Left ventricle myocardium superior (tissue), 1 donor: ENCODE measurements around the gene CA14. TPM values are rescaled to one million over a fixed set of nuclear protein-coding genes. Genes with fewer than 3 reads are reported as not detected.
"Not testable (repeated sequence)": the region's sequence is repeated elsewhere in the genome, so short reads cannot be mapped to it uniquely, and the experiment has no call there.

Source experiments
- ATAC-seq: fragments of 200-7000 bp; cut with Tn5 transposase; one replicate; pipeline ENCODE4 v1.9.1; 2020; ENCODE audit warnings: mild to moderate bottlenecking, moderate library complexity
- DNase-seq: peaks from one replicate; pipeline ENCODE4 v3.0.0-alpha.2; 2020
- intact Hi-C: fragments of 100-400 bp; cut with micrococcal nuclease; formaldehyde crosslinking; loops from one replicate; pipeline ENCODE4 v1.11.0; 2022
- long read RNA-seq: library from polyadenylated mRNA; unstranded; transcript quantifications from one replicate; pipeline ENCODE4 v2.0.0, GENCODE V29; 2021
- total RNA-seq: library from RNA; stranded (reverse); fragmentation: NEBNext Ultra II Directional; extraction: Animal tissue kit (Norgen Biotek cat#: 25700); gene quantifications from one replicate; pipeline ENCODE4 v1.2.1, GENCODE V29; 2021
- donor health status: DM: no; HTN: yes; CAD: no; lungs with severe emphysema.

The CA14 gene
- 22.8 TPM for total RNA-seq
- long read RNA-seq, partial matches to known transcripts = 0 of 11 reads
- long read RNA-seq, other reads (novel, unspliced or antisense) = 11 of 11 reads

DNA sequence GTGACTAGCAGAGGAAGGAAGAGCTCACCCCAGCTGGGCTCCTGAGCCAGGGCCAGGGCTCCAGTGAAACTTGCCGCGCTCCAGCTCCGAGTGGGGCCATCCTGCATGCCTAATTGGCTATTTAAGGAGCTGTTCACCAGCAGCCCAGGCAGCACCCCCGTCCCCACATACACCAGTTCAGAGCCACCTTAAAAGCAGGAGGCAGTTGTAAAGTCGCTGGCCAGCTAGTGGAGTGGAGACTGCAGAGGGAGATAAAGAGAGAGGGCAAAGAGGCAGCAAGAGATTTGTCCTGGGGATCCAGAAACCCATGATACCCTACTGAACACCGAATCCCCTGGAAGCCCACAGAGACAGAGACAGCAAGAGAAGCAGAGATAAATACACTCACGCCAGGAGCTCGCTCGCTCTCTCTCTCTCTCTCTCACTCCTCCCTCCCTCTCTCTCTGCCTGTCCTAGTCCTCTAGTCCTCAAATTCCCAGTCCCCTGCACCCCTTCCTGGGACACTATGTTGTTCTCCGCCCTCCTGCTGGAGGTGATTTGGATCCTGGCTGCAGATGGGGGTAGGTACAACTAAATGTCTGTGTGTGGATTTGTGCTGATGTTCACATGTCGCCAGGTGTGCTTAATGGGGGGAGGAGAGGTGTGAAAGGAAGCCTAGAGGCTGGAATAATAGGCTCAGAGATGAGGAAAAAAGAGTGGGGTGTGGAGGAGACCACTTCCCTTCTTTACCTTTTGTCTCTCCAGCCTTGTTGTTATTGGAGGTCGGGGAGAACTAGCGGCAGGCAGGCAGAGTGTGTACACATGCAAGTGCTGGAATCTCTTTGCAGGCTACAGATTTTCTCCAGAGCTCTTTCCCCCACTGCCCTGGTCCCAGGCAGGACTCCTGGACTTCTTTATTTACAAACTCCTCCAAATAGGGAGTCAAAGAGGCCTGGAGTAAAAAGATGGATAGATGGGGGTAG is at the start of gene CA14:
CA14 (plus strand) TSS at position 151 of the 962 bp plus-strand sequence; CDS start at position 506, 355 bp downstream.
- DNase-seq = peak; percentile 58
- ATAC-seq = peak; percentile 60
- intact Hi-C loops = no loop called here

DNA sequence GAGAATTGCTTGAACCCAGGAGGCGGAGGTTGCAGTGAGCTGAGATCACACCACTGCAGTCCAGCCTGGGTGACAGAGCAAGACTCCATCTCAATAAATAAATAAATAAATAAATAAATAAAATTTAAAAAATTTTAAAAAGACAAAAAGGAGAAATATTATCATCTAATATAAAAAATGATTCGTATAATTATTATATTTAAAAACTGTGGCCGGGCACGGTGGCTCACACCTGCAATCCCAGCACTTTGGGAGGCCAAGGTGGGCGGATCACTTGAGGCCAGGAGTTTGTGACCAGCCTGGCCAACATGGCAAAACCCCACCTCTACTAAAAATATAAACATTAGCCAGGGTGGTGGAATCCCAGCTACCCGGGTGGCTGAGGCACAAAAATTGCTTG is 49.1 kb upstream of the CA14 start:
- ATAC-seq, intact Hi-C loops, DNase-seq: not testable (repeated sequence)

DNA sequence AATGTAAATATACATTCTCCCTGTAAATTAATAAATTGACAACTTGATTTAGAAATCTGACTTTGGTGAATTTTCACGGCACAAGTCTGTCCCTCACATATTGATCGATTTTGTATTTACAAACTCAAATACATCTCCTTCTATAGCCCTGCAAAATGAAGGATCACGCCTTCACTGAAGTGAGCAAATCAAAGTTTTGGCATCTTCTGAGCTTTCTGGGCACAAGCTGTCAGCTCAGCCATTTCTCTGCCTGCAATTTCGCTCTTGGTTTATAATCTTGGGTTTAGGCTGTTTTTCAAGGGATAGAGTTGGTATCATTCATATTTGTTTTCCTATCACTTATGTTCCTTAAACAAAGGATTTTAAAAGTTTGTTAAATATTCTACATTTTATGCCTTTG is 47.5 kb upstream of the CA14 start:
- DNase-seq (no peak), ATAC-seq (no peak)
- intact Hi-C loops = no loop called here

DNA sequence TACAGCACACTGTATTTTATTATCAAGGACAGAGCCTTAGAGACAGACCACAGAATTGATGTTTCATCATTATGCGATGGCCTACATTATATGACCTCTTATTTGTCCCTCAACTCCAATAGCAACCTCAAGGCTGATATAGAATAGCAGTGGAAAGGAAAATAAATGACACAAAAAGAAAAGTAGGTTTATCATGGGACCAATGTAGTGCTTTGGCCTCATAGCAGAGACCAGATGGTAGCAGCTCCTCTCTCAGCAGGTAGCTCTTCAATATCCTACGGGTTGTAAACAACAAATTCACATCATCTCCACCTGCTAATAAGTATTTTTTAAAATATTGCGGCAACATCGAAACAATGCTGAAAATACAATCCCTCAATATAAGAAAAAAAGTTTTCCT is 46.9 kb upstream of the CA14 start:
- intact Hi-C loops = no loop called here
- ATAC-seq (no peak), DNase-seq (no peak)

DNA sequence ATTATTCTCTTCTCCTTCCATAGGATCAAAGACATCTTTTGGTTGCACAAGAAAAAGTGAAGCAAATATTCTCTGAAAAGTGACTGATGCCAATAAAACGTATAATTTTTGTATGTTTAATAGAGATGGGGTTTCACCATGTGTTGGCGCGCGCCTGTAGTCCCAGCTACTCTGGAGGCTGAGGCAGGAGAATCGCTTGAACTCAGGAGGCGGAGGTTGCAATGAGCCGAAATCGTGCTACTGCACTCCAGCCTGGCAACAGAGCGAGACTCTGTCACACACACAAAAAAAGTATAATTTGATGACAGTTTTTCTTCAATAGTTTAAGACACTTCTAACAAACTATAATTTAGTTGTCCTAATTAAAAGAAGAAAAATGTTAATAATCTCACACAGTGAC is 45.5 kb upstream of the CA14 start:
- intact Hi-C loops = no loop called here
- DNase-seq (no peak), ATAC-seq (no peak)

DNA sequence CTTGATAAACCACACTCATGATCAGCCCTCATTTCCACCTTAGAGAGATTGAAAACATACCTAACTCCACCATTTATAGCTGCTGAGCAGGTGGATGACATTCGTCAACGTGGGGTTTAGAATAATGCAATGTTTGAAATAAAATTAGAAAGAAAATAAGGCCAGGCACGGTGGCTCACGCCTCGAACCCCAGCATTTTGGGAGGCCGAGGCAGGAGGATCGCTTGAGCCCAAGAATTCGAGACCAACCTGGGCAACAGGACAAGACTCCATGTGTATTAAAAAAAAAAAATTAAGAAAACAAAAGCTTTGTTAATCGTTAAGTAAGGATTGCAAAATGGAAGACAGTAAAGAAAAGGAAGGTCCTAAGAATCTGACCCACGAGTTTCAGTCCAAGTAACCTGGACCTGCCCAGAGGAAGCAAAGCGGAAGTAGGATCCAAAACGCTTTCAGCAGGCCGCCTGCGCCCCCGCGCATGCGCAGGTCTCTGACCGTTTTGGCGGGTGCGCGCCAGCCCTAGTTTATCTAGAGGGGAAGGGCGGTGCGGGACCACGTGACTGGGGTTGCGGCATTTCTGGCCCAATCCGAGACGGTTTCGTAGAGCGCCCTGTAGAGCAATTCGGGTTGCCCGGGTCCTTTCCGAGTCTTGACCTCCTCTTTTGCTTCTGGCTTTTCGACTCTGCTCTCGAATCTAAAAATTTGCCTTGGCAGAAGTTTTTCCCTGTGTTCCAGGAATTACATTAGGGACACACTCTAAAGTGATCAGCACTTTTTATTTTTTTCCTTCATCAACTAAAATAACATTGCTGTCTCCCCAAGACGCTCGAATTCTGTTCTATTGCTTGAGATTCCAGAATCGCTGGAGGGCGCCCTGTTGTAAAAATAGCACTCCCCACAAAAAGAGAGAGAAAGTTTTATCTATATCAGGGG is 44.1 kb upstream of the CA14 start:
- intact Hi-C loops = no loop called here
- peak; percentile 97 for DNase-seq
- ATAC-seq = peak; percentile 100

DNA sequence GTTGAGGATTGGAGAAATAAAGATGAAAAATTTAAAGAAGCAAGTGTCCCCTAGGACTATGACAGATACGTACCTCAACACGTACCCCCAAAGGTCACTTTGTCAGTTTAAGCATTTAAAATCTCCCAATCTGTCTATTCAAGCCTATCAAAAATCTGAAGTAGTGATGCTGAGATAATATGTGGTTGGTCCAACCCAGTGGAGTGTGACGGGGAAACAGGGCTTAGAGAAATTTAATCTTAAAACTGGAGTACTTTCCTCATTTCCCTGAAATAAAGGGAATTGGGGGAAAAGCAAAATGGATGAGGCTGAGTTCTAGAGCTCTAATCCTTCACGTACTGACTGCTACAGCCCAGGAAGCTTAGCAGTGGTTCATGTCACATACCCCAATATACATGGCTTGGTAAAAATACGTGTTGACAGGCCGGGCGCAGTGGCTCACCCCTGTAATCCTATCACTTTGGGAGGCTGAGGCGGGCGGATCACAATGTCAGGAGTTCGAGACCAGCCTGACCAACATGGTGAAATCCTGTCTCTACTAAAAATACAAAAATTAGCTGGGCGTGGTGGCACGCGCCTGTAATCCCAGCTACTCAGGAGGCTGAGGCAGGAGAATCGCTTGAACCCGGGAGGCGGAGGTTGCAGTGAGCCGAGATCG is 43.3 kb upstream of the CA14 start:
- intact Hi-C loops, DNase-seq: not testable (repeated sequence)
- ATAC-seq = peak; percentile 5

DNA sequence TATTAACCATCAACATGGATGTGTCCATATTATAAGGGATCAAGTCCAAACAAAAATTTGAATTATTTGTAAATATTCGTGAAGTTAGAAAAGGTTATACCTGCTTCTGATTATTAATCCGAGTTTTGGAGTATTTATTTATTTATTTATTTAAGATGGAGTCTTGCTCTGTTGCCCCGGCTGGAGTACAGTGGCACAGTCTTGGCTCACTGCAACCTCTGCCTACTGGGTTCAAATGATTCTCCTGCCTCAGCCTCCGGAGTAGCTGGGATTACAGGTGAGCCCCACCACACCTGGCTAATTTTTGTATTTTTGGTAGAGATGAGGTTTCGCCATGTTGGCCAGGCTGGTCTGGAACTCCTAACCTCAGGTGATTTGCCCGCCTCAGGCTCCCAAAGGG is 41.7 kb upstream of the CA14 start:
- intact Hi-C loops, ATAC-seq, DNase-seq: not testable (repeated sequence)

DNA sequence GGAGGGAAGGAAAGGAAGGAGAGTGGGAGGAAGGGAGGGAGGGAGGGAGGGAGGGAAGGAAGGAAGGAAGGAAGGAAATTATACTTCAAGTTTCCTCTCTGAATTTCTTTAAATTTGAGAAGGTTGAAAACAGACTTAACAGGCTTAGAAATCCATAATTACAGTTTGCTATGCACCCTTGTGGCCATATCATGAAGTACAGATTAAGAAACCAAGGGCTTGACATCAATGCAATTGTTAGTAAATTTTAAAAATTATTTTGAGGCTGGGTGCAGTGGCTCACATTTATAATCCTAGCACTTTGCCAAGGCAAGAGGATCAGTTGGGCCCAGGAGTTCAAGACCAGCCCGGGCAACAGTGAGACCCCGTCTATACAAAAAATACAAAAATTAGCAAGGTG is 36.0 kb upstream of the CA14 start:
- intact Hi-C loops = no loop called here
- ATAC-seq = no peak

DNA sequence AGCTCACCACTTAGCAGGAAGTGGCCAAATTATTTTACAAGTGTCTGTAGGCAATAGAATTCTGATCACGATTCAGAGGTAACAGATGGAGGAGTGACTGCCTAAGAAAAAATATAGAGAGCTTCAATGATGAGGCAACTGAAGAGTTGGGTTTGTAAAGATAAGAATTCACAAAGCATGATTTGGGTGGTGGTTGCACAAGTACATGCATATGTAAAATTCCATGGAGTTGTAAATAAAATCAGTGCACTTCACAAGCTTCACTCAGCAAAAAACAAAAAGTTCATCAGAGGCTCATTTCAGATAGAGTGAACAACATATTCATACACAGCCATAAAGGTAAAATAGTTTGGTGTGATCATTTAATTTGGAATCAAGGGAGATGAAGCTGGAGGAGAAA is 32.6 kb upstream of the CA14 start:
- intact Hi-C loops = no loop called here
- DNase-seq (no peak), ATAC-seq (no peak)

More for the DNA sequence above, 36.0 kb upstream of the CA14 start:
- no peak for DNase-seq

DNA sequence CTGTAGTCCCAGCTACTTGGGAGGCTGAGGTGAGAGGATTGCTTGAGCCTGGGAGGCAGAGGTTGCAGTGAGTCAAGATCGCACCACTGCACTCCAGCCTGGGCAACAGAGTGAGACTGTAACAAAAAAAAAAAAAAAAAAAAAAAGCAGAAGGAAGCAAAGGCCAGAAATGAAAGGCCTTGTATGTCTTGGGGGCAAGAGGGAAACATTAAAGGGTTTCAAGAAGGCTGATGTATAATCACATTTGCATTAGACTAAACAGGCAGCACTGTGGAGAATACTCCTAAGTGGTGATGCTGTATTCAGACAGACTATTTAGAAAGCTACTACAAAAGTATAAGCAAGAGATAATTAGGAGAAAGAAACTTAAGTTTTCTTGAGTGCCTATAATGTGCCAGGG is 32.0 kb upstream of the CA14 start:
- ATAC-seq = no peak
- intact Hi-C loops = no loop called here
- DNase-seq = no peak

DNA sequence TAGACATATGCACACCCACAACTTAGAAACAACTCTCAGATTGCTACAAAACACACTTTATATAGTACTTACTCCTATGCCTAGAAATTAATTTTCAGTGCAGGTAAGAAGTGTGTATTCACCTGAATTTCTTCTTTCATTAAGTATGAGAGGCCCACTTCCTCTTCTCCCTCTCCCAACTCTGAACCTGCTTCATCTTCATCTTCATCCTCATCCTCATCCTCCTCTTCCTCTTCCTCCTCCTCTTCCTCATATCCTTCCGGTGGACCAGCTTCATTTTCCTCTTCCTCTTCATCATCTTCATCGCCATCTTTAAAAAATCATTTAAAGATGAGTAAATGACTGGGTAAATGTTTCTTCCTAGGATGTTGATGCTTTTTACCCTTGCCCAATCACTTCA is 31.1 kb upstream of the CA14 start:
- intact Hi-C loops = no loop called here
- DNase-seq = no peak
- no peak for ATAC-seq

DNA sequence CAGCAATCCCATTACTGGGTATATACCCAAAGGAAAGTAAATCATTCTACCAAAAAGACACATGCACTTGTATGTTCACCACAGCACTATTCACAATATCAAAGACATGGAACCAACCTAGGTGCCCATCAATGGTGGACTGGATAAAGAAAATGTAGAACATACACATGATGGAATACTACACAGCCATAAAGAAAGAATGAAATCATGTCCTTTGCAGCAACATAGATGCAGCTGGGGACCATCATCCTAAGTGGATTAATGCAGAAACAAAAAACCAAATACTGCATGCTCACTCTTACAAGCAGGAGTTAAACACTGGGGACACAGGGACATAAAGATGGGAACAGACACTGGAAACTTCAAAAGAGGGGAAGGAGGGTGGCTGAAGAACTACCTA is 30.3 kb upstream of the CA14 start:
- intact Hi-C loops = no loop called here
- DNase-seq (no peak), ATAC-seq (no peak)

DNA sequence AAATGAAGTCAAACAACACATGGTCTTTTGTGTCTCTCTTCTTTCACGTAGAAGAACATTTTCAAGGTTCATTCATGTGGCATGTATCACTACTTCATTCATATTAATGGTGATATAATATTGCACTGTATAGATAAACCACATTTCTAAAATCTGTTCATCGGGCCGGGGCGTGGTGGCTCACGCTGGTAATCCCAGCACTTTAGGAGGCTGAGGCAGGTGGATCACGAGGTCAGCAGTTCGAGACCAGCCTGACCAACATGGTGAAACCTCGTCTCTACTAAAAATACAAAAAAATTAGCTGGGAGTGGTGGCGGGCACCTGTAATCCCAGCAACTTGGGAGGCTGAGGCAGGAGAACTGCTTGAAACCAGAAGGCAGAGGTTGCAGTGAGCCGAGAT is 29.3 kb upstream of the CA14 start:
- DNase-seq, intact Hi-C loops, ATAC-seq: not testable (repeated sequence)

DNA sequence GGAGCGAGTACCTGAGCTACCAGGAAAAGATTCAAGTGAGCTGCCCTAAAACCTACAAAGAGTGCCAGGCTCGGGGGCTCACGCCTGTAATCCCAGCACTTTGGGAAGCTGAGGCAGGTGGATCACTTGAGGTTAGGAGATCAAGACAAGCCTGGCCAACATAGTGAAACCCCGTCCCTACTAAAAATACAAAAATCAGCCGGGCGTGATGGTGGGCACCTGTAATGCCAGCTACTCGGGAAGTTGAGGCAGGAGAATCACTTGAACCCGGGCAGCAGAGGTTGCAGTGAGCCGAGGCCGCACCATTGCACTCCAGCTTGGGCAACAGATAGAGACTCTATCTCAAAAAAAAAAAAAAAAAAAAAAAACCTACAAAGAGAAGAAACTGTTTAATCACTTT is 24.7 kb upstream of the CA14 start:
- ATAC-seq, DNase-seq, intact Hi-C loops: not testable (repeated sequence)

DNA sequence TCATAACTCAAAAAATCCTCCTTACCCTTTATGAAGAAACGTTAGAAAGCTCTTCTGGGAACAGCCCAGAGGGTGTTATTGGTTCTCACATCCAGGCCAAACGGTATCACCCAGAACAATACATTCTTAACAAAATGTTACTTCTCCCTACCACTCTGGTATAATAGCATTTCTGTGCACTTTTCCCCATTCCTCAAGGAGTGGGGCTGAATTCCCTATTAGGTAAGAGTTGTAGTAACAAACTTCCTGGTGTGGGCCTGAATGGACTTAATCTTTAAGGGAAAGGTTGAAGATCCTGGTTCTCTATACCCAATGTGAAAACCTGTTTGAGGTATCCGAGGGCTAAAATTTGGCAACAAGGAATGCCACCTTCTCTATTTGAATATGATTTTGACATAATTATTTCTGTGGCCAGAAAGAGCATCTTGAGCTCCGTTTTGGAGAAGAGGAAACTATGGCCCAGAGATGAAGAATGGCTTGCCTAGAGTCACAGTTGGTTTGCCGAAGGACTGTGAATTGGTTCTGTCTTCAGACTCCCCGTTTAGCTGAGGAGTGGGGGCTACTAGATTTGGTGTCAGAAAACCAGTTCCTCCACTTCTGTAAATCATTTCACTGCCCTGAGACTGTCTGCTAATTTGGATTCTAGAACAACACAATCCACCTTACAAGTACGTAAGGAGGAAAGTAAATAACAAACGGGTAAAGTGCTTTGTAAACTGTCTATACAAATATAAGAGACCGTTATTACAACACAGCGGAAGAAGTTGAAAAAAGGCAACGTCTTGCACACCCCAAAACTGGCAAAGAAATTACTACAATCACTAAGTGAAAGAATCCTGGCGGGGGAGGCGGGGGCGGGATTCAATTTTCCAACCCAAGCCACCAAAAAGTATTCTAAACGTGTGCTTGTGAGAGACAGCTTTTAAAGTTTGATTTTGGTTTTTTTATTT is 23.9 kb upstream of the CA14 start:
- ATAC-seq (no peak), DNase-seq (no peak)
- intact Hi-C loops = no loop called here

DNA sequence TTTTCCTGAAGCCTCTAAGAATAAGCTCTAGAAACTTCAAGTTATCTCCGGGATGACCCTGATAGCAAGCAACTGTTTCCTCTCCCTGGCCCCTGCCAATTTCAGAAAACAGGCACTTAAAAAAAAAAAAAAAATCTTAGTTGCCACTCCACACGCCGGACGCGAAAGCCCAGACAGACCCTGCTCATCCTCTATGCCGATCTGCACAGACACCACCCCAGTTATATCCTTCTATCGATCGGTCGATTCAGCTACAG is 23.3 kb upstream of the CA14 start:
- no peak for DNase-seq
- intact Hi-C loops = no loop called here
- no peak for ATAC-seq

DNA sequence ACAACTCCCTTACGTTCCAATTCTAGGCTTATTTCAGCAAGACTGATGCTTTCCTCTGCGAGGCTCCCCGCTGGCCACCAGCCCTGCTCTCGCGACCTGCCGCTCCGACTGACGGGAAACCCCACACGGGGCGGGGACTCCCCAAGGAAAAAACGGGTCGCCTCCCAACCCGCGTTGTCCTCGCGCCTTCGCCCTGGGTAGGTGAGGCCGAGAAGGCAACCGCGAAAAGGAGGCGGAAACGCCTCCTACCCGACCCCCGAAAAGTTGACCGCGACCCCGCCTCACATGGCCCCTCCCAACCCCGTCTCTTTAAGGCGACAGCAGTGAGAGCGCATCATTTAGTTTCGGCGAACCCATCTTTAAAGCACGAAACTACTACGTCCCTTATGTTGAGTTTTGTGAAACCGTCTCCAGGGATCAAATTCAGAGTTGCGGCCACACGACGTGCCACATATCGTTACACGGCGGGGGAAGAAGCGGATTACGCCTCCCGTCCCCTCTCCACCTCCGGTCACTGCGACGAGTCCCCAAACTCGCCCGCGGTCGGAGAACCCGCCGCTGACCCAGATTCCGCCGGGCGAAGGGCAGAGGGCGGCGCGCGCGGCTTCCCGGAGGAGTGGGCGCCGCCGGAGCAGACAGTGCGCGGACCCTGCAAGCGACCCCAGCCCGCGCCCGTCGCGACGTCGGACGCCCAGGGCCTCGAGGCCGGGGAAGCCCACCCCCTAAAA is 22.8 kb upstream of the CA14 start:
- intact Hi-C loops = no loop called here
- peak; percentile 90 for DNase-seq
- ATAC-seq = peak; percentile 72
